HEK293 (cell line): ENCODE data around the gene PODN.

Experiments used
- CTCF ChIA-PET: fragments of 350-600 bp; formaldehyde crosslinking; extraction: SDS; loops from one replicate; lab custom pipeline; 2021; ENCODE audit warnings: antibody characterized with exemption; lab: Yijun Ruan, JAX
- POLR2A ChIA-PET: fragments of 300-600 bp; formaldehyde crosslinking; extraction: SDS; loops from one replicate; lab custom pipeline; 2020; ENCODE audit warnings: antibody characterized with exemption, inconsistent platforms; lab: Yijun Ruan, JAX
- H3K27ac ChIP-seq: fragments of 200-500 bp; sonication (Bioruptor generic); 2 replicates; pipeline ENCODE4 v1.5.1; 2014; ENCODE audit warnings: low read depth, low read length, control low read depth, inconsistent platforms; ENCODE audit errors: extremely low read depth
- H3K36me3 ChIP-seq, 2 experiments: fragments of 200-500 bp in 1 of 2; sonication (Bioruptor generic) in 1 of 2; 1 replicate in 1 of 2; 2 replicates in 1 of 2; pipeline ENCODE4 v1.5.1; 2014 to 2017; ENCODE audit warnings: inconsistent platforms in 2 of 2, low read length in 2 of 2; ENCODE audit not compliant: control insufficient read depth in 2 of 2, insufficient read depth in 1 of 2
- H3K4me1 ChIP-seq: fragments of 200-500 bp; sonication (Bioruptor generic); 2 replicates; pipeline ENCODE4 v1.5.1; 2014; ENCODE audit warnings: mild to moderate bottlenecking, low read length, inconsistent platforms; ENCODE audit not compliant: control insufficient read depth, insufficient read depth
- H3K4me3 ChIP-seq: 2 replicates; pipeline ENCODE4 v1.5.1; 2011; ENCODE audit warnings: low read depth, mild to moderate bottlenecking, control low read depth, low read length, moderate library complexity
- H3K9me3 ChIP-seq: fragments of 200-500 bp; sonication (Bioruptor generic); 2 replicates; pipeline ENCODE4 v1.5.1; 2014; ENCODE audit warnings: low read depth, low read length, inconsistent platforms; ENCODE audit not compliant: control insufficient read depth, insufficient read depth
- EGR2 ChIP-seq: fragments of 450-650 bp; formaldehyde crosslinking; IDR thresholded peaks from 2 replicates; pipeline ENCODE4 v1.5.1; 2016; ENCODE audit warnings: low read depth, missing biosample characterization, missing genetic modification characterization
- OSR2 ChIP-seq: fragments of 450-650 bp; formaldehyde crosslinking; IDR thresholded peaks from 2 replicates; pipeline ENCODE4 v1.5.1; 2016; ENCODE audit warnings: missing biosample characterization, missing genetic modification characterization
- TCF7L2 ChIP-seq: IDR thresholded peaks from 2 replicates; pipeline ENCODE4 v1.6.1; 2011; ENCODE audit warnings: low read depth, mild to moderate bottlenecking, inconsistent platforms, low read length, moderate library complexity, borderline replicate concordance
- TRIM28 ChIP-seq: IDR thresholded peaks from 2 replicates; pipeline ENCODE4 v1.6.1; 2011; ENCODE audit warnings: low read length, control low read depth, borderline replicate concordance
- ZBTB21 ChIP-seq: fragments of 450-650 bp; formaldehyde crosslinking; IDR thresholded peaks from 2 replicates; pipeline ENCODE4 v1.5.1; 2017; ENCODE audit warnings: missing biosample characterization, missing genetic modification characterization
- ZFHX2 ChIP-seq: fragments of 450-650 bp; formaldehyde crosslinking; conservative IDR thresholded peaks from 2 replicates; pipeline ENCODE4 v1.5.1; 2016; ENCODE audit warnings: missing biosample characterization, missing genetic modification characterization
- ZNF140 ChIP-seq: fragments of 450-650 bp; formaldehyde crosslinking; IDR thresholded peaks from 2 replicates; pipeline ENCODE4 v1.5.1; 2016; ENCODE audit warnings: missing biosample characterization, missing genetic modification characterization
- ZNF16 ChIP-seq: fragments of 450-650 bp; formaldehyde crosslinking; IDR thresholded peaks from 2 replicates; pipeline ENCODE4 v1.5.1; 2016; ENCODE audit warnings: low read depth, missing biosample characterization, missing genetic modification characterization
- ZNF324 ChIP-seq: fragments of 450-650 bp; formaldehyde crosslinking; IDR thresholded peaks from 2 replicates; pipeline ENCODE4 v1.5.1; 2016; ENCODE audit warnings: missing biosample characterization, missing genetic modification characterization
- ZNF394 ChIP-seq: fragments of 450-650 bp; formaldehyde crosslinking; IDR thresholded peaks from 2 replicates; pipeline ENCODE4 v1.5.1; 2016; ENCODE audit warnings: missing biosample characterization, missing genetic modification characterization, mild to moderate bottlenecking, moderate library complexity, borderline replicate concordance
- ZNF433 ChIP-seq: fragments of 450-650 bp; formaldehyde crosslinking; IDR thresholded peaks from 2 replicates; pipeline ENCODE4 v1.5.1; 2016; ENCODE audit warnings: missing biosample characterization, missing genetic modification characterization, low read depth
- ZNF561 ChIP-seq: fragments of 450-650 bp; IDR thresholded peaks from 2 replicates; pipeline ENCODE4 v1.5.1; 2018; ENCODE audit warnings: missing biosample characterization, missing genetic modification characterization, borderline replicate concordance
- ZNF629 ChIP-seq: fragments of 450-650 bp; formaldehyde crosslinking; IDR thresholded peaks from 2 replicates; pipeline ENCODE4 v1.5.1; 2017; ENCODE audit warnings: missing biosample characterization, missing genetic modification characterization
- ZNF776 ChIP-seq: fragments of 450-650 bp; formaldehyde crosslinking; IDR thresholded peaks from 2 replicates; pipeline ENCODE4 v1.5.0; 2017; ENCODE audit warnings: missing biosample characterization, missing genetic modification characterization, borderline replicate concordance
- TF ChIP-seq, protein P1 (sequence below): fragments of 450-650 bp; formaldehyde crosslinking; IDR thresholded peaks from 2 replicates; pipeline ENCODE4 v1.5.1; 2016; ENCODE audit warnings: missing biosample characterization, missing genetic modification characterization
- TF ChIP-seq, protein P2 (sequence below): fragments of 450-650 bp; formaldehyde crosslinking; IDR thresholded peaks from 2 replicates; pipeline ENCODE4 v1.5.1; 2016; ENCODE audit warnings: missing biosample characterization, missing genetic modification characterization
- TF ChIP-seq, protein P3 (sequence below): fragments of 450-650 bp; formaldehyde crosslinking; IDR thresholded peaks from 2 replicates; pipeline ENCODE4 v1.5.1; 2016; ENCODE audit warnings: missing biosample characterization, missing genetic modification characterization
- TF ChIP-seq, protein P4 (sequence below): fragments of 450-650 bp; formaldehyde crosslinking; IDR thresholded peaks from 2 replicates; pipeline ENCODE4 v1.5.1; 2016; ENCODE audit warnings: missing biosample characterization, missing genetic modification characterization

Gene PODN

DNA sequence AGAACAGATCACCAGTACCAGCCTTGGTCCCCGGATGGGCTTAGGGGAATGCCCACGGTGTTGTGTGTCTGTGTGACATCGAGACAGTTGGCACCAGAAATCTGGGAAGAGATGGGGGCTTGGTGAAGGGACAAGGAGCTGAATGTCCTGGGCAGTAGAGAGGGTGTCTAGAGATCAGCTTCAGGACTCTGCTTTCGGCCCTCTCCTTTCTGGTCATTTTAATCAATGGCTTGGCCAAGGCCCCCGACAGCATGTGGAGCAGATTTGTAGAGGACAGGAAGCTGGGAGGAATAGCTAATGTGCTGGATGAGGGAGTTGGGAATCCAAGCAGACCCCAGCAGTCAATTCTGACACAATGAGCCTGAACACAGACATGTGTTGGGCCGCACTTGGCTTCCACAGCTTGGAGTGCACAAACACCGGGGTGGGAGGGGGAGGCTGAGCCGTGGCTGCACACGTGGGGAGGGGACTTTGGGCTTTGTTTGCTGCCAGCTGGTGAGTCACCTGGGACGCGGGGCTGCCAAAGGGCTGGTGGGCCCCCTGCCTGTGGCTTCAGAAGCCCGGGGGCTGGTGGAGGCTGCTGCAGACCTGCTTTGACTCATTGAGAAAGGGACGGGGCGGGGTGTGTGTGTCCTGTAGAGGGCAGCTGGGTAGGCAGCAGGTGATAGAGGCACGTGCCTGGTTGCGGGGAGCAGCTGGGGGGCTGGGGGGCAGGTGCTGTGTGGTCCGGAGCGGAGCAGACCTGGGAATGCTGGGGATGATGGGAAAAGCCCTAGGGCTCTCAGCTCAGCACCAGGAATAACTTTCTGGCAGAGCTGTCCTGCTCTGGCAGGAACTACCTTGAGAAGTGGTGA lies 59.5 kb downstream of the PODN start (continued):
- TF ChIP-seq ZNF776 (tag by site-specific recombination): no peak
- no peak for TF ChIP-seq TCF7L2
- TF ChIP-seq TRIM28: no peak
- TF ChIP-seq ZNF16 (tag by site-specific recombination): no peak
- TF ChIP-seq ZBTB21: no peak
- no peak for TF ChIP-seq ZNF324 (tag by site-specific recombination)
- TF ChIP-seq, protein P1, sequence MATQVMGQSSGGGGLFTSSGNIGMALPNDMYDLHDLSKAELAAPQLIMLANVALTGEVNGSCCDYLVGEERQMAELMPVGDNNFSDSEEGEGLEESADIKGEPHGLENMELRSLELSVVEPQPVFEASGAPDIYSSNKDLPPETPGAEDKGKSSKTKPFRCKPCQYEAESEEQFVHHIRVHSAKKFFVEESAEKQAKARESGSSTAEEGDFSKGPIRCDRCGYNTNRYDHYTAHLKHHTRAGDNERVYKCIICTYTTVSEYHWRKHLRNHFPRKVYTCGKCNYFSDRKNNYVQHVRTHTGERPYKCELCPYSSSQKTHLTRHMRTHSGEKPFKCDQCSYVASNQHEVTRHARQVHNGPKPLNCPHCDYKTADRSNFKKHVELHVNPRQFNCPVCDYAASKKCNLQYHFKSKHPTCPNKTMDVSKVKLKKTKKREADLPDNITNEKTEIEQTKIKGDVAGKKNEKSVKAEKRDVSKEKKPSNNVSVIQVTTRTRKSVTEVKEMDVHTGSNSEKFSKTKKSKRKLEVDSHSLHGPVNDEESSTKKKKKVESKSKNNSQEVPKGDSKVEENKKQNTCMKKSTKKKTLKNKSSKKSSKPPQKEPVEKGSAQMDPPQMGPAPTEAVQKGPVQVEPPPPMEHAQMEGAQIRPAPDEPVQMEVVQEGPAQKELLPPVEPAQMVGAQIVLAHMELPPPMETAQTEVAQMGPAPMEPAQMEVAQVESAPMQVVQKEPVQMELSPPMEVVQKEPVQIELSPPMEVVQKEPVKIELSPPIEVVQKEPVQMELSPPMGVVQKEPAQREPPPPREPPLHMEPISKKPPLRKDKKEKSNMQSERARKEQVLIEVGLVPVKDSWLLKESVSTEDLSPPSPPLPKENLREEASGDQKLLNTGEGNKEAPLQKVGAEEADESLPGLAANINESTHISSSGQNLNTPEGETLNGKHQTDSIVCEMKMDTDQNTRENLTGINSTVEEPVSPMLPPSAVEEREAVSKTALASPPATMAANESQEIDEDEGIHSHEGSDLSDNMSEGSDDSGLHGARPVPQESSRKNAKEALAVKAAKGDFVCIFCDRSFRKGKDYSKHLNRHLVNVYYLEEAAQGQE (tag by site-specific recombination): no peak
- no peak for TF ChIP-seq ZNF433 (tag by site-specific recombination)

DNA sequence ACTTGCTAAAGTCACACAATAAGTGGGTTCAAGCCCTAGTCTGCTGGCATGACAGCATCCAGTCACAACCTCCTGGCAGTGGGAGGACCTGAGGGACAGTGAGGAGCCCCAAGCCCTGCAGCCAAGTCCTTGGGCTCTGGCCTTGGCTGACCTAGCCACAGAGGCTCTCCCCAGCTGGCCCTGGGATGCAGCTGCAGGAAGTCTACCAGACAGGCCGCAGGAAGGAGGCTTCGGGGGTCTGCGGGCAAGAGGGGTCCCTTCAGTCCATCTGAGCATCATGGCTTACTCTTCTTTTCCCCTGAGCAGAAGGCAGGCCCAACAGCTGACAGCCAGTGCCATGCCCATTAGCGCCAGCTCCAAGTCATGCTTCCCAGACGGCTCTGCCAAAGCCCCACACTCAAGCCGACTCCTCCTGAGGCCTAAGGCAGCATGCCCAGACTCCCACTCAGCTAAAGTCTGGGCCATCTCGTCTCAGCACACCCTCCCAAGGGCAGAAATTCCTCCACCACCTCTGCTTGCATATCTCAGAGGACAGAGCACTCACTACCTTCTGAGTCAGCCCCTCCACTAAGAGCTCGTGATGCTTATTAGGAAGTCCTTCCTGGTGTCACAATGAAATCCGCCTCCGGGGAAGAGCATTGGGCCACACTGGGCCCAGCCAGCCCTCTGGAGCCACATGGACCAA lies 60.3 kb downstream of the PODN start:
- H3K9me3 ChIP-seq: no peaks in the 10 kb centered on the region
- no peak for TF ChIP-seq ZNF140
- peak; percentile 33; the same call in 1 of the 2 replicates for TF ChIP-seq ZFHX2
- TF ChIP-seq EGR2: peak; percentile 33; the same call in 1 of the 2 replicates
- TF ChIP-seq OSR2: no peak
- no peak for TF ChIP-seq ZNF394 (tag by site-specific recombination)
- TF ChIP-seq, protein P2, sequence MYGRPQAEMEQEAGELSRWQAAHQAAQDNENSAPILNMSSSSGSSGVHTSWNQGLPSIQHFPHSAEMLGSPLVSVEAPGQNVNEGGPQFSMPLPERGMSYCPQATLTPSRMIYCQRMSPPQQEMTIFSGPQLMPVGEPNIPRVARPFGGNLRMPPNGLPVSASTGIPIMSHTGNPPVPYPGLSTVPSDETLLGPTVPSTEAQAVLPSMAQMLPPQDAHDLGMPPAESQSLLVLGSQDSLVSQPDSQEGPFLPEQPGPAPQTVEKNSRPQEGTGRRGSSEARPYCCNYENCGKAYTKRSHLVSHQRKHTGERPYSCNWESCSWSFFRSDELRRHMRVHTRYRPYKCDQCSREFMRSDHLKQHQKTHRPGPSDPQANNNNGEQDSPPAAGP (tag by site-specific recombination): no peak
- ChIA-PET CTCF (interaction anchor here (0.6 to 1.5 kb wide), 3 partner anchors 10 to 60 kb away, joined by 3 read pairs; no protein-coding TSS in a partner anchor), POLR2A (interaction anchor here (0.5 kb wide), 1 partner anchor 436 kb away, joined by 3 read pairs; no protein-coding TSS in a partner anchor)
- no peaks in the 10 kb centered on the region for H3K4me1 ChIP-seq
- H3K4me3 ChIP-seq: no peak overlapping the region
- no peak overlapping the region for H3K27ac ChIP-seq
- H3K36me3 ChIP-seq: no peaks in the 10 kb centered on the region

DNA sequence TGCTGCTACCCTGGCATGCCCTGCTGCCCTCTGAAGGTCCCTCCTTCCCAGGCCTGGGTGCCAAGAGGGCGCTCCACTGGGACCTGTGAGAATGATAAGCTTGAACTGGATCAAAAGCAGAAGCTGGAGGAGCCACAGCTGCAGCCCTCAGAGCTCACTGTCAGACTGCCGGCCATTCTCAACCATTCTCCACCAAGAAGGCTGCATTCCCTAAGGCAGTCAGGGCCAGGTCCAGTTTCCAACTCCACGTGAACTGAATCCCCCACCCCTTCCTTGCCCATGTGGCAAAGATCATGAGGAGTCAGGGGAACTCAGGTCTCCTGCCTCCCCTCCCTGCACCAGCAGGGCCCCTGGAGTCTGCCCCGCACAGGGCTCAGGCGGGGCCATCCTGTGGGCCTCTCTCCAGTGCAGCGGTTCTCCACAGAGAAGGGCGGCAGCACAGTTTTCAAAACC lies 61.0 kb downstream of the PODN start:
- ChIA-PET POLR2A (no interaction called here), CTCF (interaction anchor here (1.1 to 1.5 kb wide), 2 partner anchors 11 to 59 kb away, joined by 3 read pairs; no protein-coding TSS in a partner anchor)
- H3K36me3 ChIP-seq: no peaks in the 10 kb centered on the region
- no peak overlapping the region for H3K4me3 ChIP-seq
- no peaks in the 10 kb centered on the region for H3K4me1 ChIP-seq
- no peak overlapping the region for H3K27ac ChIP-seq
- no peaks in the 10 kb centered on the region for H3K9me3 ChIP-seq
- TF ChIP-seq, protein P3, sequence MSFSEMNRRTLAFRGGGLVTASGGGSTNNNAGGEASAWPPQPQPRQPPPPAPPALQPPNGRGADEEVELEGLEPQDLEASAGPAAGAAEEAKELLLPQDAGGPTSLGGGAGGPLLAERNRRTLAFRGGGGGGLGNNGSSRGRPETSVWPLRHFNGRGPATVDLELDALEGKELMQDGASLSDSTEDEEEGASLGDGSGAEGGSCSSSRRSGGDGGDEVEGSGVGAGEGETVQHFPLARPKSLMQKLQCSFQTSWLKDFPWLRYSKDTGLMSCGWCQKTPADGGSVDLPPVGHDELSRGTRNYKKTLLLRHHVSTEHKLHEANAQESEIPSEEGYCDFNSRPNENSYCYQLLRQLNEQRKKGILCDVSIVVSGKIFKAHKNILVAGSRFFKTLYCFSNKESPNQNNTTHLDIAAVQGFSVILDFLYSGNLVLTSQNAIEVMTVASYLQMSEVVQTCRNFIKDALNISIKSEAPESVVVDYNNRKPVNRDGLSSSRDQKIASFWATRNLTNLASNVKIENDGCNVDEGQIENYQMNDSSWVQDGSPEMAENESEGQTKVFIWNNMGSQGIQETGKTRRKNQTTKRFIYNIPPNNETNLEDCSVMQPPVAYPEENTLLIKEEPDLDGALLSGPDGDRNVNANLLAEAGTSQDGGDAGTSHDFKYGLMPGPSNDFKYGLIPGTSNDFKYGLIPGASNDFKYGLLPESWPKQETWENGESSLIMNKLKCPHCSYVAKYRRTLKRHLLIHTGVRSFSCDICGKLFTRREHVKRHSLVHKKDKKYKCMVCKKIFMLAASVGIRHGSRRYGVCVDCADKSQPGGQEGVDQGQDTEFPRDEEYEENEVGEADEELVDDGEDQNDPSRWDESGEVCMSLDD (tag by site-specific recombination): no peak
- TF ChIP-seq ZNF629 (tag by site-specific recombination): no peak
- TF ChIP-seq, protein P4, sequence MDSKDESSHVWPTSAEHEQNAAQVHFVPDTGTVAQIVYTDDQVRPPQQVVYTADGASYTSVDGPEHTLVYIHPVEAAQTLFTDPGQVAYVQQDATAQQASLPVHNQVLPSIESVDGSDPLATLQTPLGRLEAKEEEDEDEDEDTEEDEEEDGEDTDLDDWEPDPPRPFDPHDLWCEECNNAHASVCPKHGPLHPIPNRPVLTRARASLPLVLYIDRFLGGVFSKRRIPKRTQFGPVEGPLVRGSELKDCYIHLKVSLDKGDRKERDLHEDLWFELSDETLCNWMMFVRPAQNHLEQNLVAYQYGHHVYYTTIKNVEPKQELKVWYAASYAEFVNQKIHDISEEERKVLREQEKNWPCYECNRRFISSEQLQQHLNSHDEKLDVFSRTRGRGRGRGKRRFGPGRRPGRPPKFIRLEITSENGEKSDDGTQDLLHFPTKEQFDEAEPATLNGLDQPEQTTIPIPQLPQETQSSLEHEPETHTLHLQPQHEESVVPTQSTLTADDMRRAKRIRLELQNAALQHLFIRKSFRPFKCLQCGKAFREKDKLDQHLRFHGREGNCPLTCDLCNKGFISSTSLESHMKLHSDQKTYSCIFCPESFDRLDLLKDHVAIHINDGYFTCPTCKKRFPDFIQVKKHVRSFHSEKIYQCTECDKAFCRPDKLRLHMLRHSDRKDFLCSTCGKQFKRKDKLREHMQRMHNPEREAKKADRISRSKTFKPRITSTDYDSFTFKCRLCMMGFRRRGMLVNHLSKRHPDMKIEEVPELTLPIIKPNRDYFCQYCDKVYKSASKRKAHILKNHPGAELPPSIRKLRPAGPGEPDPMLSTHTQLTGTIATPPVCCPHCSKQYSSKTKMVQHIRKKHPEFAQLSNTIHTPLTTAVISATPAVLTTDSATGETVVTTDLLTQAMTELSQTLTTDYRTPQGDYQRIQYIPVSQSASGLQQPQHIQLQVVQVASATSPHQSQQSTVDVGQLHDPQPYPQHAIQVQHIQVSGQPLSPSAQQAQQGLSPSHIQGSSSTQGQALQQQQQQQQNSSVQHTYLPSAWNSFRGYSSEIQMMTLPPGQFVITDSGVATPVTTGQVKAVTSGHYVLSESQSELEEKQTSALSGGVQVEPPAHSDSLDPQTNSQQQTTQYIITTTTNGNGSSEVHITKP (tag by site-specific recombination): no peak
- no peak for TF ChIP-seq ZNF561
